Measurements from ENCODE around the gene CYP17A1.

DNA sequence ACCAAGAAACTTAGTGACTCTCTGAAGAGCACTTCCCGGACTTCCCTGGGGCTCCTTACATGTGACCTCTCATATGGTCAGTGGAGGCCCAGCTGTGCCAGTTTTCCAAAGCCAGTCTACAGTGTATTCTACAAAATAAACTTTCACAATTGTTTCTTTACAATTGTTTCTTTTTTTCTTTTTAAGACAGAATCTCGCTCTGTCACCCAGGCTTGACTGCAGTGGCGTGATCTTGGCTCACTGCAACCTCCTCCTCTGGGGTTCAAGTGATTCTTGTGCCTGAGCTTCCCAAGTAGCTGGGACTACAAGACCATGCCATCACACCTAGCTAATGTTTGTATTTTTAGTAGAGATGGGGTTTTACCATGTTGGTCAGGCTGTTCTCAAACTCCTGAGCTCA, 25.9 kb downstream of the CYP17A1 start:
- TF ChIP-seq EZH2 (IDR thresholded peaks at IDR 0.05; ENCODE audit: insufficient read depth, poor library complexity, severe bottlenecking) (no peak), EZH2phosphoT487 (IDR thresholded peaks at IDR 0.05; ENCODE audit: insufficient read depth, low read depth) (no peak)
